H1 (cell line): ENCODE data around the gene FCHO1. TPM values are rescaled to one million over a fixed set of nuclear protein-coding genes. Genes with fewer than 3 reads are reported as not detected.

Experiments used
- CTCF ChIA-PET: fragments of 300-600 bp; sonication (Branson Sonifier 250); formaldehyde crosslinking; loops from one replicate; lab custom pipeline; 2021; ENCODE audit not compliant: partially characterized antibody; lab: Charles Lee
- POLR2A ChIA-PET: fragments of 300-600 bp; sonication (Branson Sonifier 250); formaldehyde crosslinking; loops from one replicate; lab custom pipeline; 2021; ENCODE audit warnings: inconsistent platforms; ENCODE audit not compliant: partially characterized antibody; lab: Charles Lee
- DNase-seq, 2 experiments: peaks; one replicate each; pipeline versions ENCODE4 v3.0.0 to v3.0.0-alpha.2; 2010 to 2022; ENCODE audit warnings: low spot score in 2 of 2, low read depth in 1 of 2, mixed read lengths in 1 of 2
- FAIRE-seq: peaks from 2 replicates; lab custom pipeline; 2011; peaks lifted over from hg19 to GRCh38; lab: Jason Lieb, UNC
- H2AFZ ChIP-seq: 2 replicates; pipeline ENCODE4 v1.8.1; 2012; ENCODE audit warnings: low read length, inconsistent platforms
- H2AK5ac ChIP-seq: 2 replicates; pipeline ENCODE4 v1.6.1; 2013; ENCODE audit warnings: low read depth, low read length
- H2BK120ac ChIP-seq: replicated peaks from 2 replicates; pipeline ENCODE3; 2013; ENCODE audit warnings: low read depth, low read length, inconsistent platforms
- H2BK12ac ChIP-seq: 2 replicates; pipeline ENCODE4 v1.6.1; 2013; ENCODE audit warnings: low read depth, low read length
- H2BK15ac ChIP-seq: 2 replicates; pipeline ENCODE4 v1.6.1; 2013; ENCODE audit warnings: low read length
- H2BK20ac ChIP-seq: 2 replicates; pipeline ENCODE4 v1.6.1; 2013; ENCODE audit warnings: low read length
- H2BK5ac ChIP-seq: 2 replicates; pipeline ENCODE4 v1.6.1; 2013; ENCODE audit warnings: low read depth, low read length
- H3K14ac ChIP-seq: 2 replicates; pipeline ENCODE4 v1.6.1; 2013; ENCODE audit warnings: inconsistent platforms; ENCODE audit not compliant: insufficient read length
- H3K18ac ChIP-seq: 2 replicates; pipeline ENCODE4 v1.6.1; 2013; ENCODE audit warnings: low read length; ENCODE audit errors: extremely low read depth
- H3K23ac ChIP-seq: 2 replicates; pipeline ENCODE4 v1.6.1; 2013; ENCODE audit warnings: inconsistent platforms; ENCODE audit not compliant: insufficient read length
- H3K23me2 ChIP-seq: 2 replicates; pipeline ENCODE4 v1.6.1; 2013; ENCODE audit warnings: low read depth, low read length
- H3K27ac ChIP-seq: 2 replicates; pipeline ENCODE4 v1.6.1; 2011; ENCODE audit warnings: low read depth, low read length, inconsistent platforms
- H3K27me3 ChIP-seq, 4 experiments: replicated peaks in 1 of 4; 1 replicate in 1 of 4; 2 replicates in 3 of 4; pipeline versions ENCODE4 v1.6.1 to v1.8.1; 2011 to 2013; ENCODE audit warnings: low read length in 3 of 4, mild to moderate bottlenecking in 3 of 4, inconsistent platforms in 2 of 4, mixed read lengths in 2 of 4, moderate library complexity in 1 of 4; ENCODE audit not compliant: control insufficient read depth in 3 of 4, insufficient read depth in 3 of 4; ENCODE audit errors: extremely low read depth in 1 of 4
- H3K36me3 ChIP-seq, 4 experiments: 2 replicates each; pipeline versions ENCODE4 v1.6.1 to v1.8.1; 2011 to 2013; ENCODE audit warnings: mild to moderate bottlenecking in 4 of 4, low read length in 3 of 4, moderate library complexity in 2 of 4, control low read depth in 1 of 4, inconsistent platforms in 1 of 4; ENCODE audit not compliant: insufficient read depth in 4 of 4, control insufficient read depth in 2 of 4
- H3K4ac ChIP-seq: replicated peaks from 2 replicates; pipeline ENCODE3; 2013; ENCODE audit warnings: low read length, low read depth, mixed read lengths, inconsistent platforms; ENCODE audit not compliant: insufficient read length
- H3K4me1 ChIP-seq, 4 experiments: replicated peaks in 1 of 4; 1 replicate in 1 of 4; 2 replicates in 3 of 4; pipeline versions ENCODE4 v1.6.1 to v1.8.1; 2011 to 2013; ENCODE audit warnings: low read length in 3 of 4, inconsistent platforms in 2 of 4, mixed read lengths in 1 of 4; ENCODE audit not compliant: insufficient read depth in 4 of 4, control insufficient read depth in 3 of 4
- H3K4me2 ChIP-seq, 2 experiments: 2 replicates each; pipeline versions ENCODE4 v1.6.1 to v1.8.1; 2011 to 2013; ENCODE audit warnings: low read depth in 2 of 2, low read length in 2 of 2, control low read depth in 1 of 2, inconsistent platforms in 1 of 2, mild to moderate bottlenecking in 1 of 2; ENCODE audit not compliant: insufficient read depth in 1 of 2
- H3K4me3 ChIP-seq, 4 experiments: fragments of 200-600, 300-600 bp in 1 of 4; sonication (generic), shearing (Covaris generic), sonication (Bioruptor Twin) in 1 of 4; 2 replicates each; pipeline versions ENCODE4 v1.5.1 to v1.8.1; 2011 to 2016; ENCODE audit warnings: low read length in 4 of 4, low read depth in 3 of 4, control low read depth in 2 of 4, inconsistent platforms in 2 of 4, mild to moderate bottlenecking in 2 of 4, mixed read lengths in 1 of 4, moderate library complexity in 1 of 4; ENCODE audit not compliant: insufficient read depth in 2 of 4; ENCODE audit errors: extremely low read depth in 1 of 4
- H3K56ac ChIP-seq: replicated peaks from 2 replicates; pipeline ENCODE3; 2013; ENCODE audit warnings: low read depth, mild to moderate bottlenecking, mixed read lengths, low read length, inconsistent platforms; ENCODE audit not compliant: insufficient read length
- H3K79me1 ChIP-seq: 2 replicates; pipeline ENCODE4 v1.6.1; 2013; ENCODE audit warnings: low read depth, low read length, control low read depth
- H3K79me2 ChIP-seq, 2 experiments: 2 replicates each; pipeline versions ENCODE4 v1.6.1 to v1.8.1; 2012 to 2013; ENCODE audit warnings: low read length in 2 of 2, mild to moderate bottlenecking in 2 of 2, inconsistent platforms in 1 of 2; ENCODE audit not compliant: insufficient read depth in 2 of 2, control insufficient read depth in 1 of 2
- H3K9ac ChIP-seq, 4 experiments: replicated peaks in 1 of 4; 1 replicate in 1 of 4; 2 replicates in 3 of 4; pipeline versions ENCODE4 v1.6.1 to v1.8.1; 2011 to 2013; ENCODE audit warnings: low read depth in 3 of 4, low read length in 3 of 4, control low read depth in 2 of 4, mild to moderate bottlenecking in 2 of 4, moderate library complexity in 2 of 4, inconsistent platforms in 1 of 4; ENCODE audit errors: extremely low read depth in 1 of 4
- H3K9me3 ChIP-seq, 2 experiments: 2 replicates each; pipeline versions ENCODE4 v1.6.1 to v1.8.1; 2012 to 2013; ENCODE audit warnings: mild to moderate bottlenecking in 2 of 2, moderate library complexity in 2 of 2, control low read depth in 1 of 2, inconsistent platforms in 1 of 2, low read depth in 1 of 2, low read length in 1 of 2, mixed read lengths in 1 of 2; ENCODE audit not compliant: insufficient read depth in 2 of 2
- H4K20me1 ChIP-seq, 2 experiments: replicated peaks in 1 of 2; 2 replicates each; pipeline versions ENCODE3 to v1.8.1; 2011 to 2013; ENCODE audit warnings: inconsistent platforms in 2 of 2, low read length in 2 of 2, mild to moderate bottlenecking in 1 of 2; ENCODE audit not compliant: insufficient read depth in 2 of 2, control insufficient read depth in 1 of 2
- H4K5ac ChIP-seq: 2 replicates; pipeline ENCODE4 v1.6.1; 2013; ENCODE audit warnings: low read length, low read depth, mixed read lengths, inconsistent platforms; ENCODE audit not compliant: insufficient read length
- H4K8ac ChIP-seq: 2 replicates; pipeline ENCODE4 v1.8.0; 2013; ENCODE audit warnings: mild to moderate bottlenecking, moderate library complexity, low read length, inconsistent platforms; ENCODE audit not compliant: insufficient read depth; ENCODE audit errors: extremely low read depth
- H4K91ac ChIP-seq: replicated peaks from 2 replicates; pipeline ENCODE3; 2013; ENCODE audit warnings: low read length, mixed read lengths, inconsistent platforms; ENCODE audit not compliant: insufficient read length
- CBX8 ChIP-seq: fragments of 300-800, 300-1000 bp; sonication (generic); IDR thresholded peaks from 2 replicates; pipeline ENCODE4 v1.7.1; 2016; ENCODE audit warnings: low read depth, low read length, borderline replicate concordance
- CHD2 ChIP-seq: IDR thresholded peaks from 2 replicates; pipeline ENCODE4 v1.6.1; 2012; ENCODE audit warnings: low read length, improper control_type of control experiment
- JUND ChIP-seq: IDR thresholded peaks from 2 replicates; pipeline ENCODE4 v1.6.1; 2011; ENCODE audit warnings: mild to moderate bottlenecking, improper control_type of control experiment, low read length
- TBP ChIP-seq: IDR thresholded peaks from 2 replicates; pipeline ENCODE4 v1.6.1; 2011; ENCODE audit warnings: low read depth, low read length, improper control_type of control experiment
- WGBS, 2 experiments: shearing (Covaris generic) in 1 of 2; methylation state at CpG; one replicate each; pipeline versions ENCODE4 v1.1.6 to v1.1.7; 2013 to 2015; ENCODE audit warnings: low lambda C conversion rate in 2 of 2, mixed read lengths in 2 of 2, inconsistent platforms in 1 of 2, low coverage in 1 of 2, missing lambda C conversion rate in 1 of 2; ENCODE audit not compliant: insufficient replicate concordance in 2 of 2, insufficient coverage in 1 of 2, insufficient read length in 1 of 2; ENCODE audit errors: extremely low coverage in 1 of 2, missing lambda C conversion rate in 1 of 2; 5-methylcytosine and 5-hydroxymethylcytosine counted together
- polyA plus RNA-seq, 7 experiments: library from polyadenylated mRNA; depleted of rRNA in 3 of 7; stranded (reverse) in 5 of 7; unstranded in 2 of 7; fragments of >200 nt in 5 of 7; fragments of 200-250 nt in 2 of 7; gene quantifications; 1 replicate in 5 of 7; 2 replicates in 1 of 7; 4 replicates in 1 of 7; pipeline versions ENCODE4 v1.2.1 to v1.2.3, GENCODE V29; 2011 to 2013; ENCODE audit warnings: missing spikeins in 2 of 7, mixed read lengths in 2 of 7
- total RNA-seq: library from RNA; stranded (reverse); fragmentation: NEBNext Ultra II Directional; extraction: Animal tissue kit (Norgen Biotek cat#: 25700); gene quantifications from 2 replicates; pipeline ENCODE4 v1.2.1, GENCODE V29; 2021

The FCHO1 gene
- total and polyA plus RNA-seq, 2 of the 8 experiments (the other 6 are each of a cell fraction or from before 2014, with no cell fraction given), result 13.0 to 25.9 TPM

- Histone ChIP-seq H4K20me1 (no peaks in the 10 kb centered on the region), H3K23me2 (no peaks in the 10 kb centered on the region), H3K4ac (no peak overlapping the region), H3K14ac (no peak overlapping the region), H2AK5ac (no peak overlapping the region), H2BK20ac (no peak overlapping the region), H3K79me2 (no peaks in the 10 kb centered on the region), H2BK120ac (no peak overlapping the region), H3K23ac (no peak overlapping the region), H3K4me3 (no peak overlapping the region), H3K56ac (no peak overlapping the region), H2AFZ (no peak overlapping the region), H2BK5ac (no peak overlapping the region), H3K27me3 (no peaks in the 10 kb centered on the region), H3K9ac (no peak overlapping the region), H3K79me1 (no peaks in the 10 kb centered on the region), H4K5ac (no peak overlapping the region), H3K9me3 (peaks cover 3 to 4% of the 10 kb centered on the region in 2 experiments; a peak in 2 of 4 replicates), H4K8ac (no peak overlapping the region), H3K18ac (no peak overlapping the region), H4K91ac (no peak overlapping the region), H3K36me3 (peaks cover 0 to 3% (median 1%) of the 10 kb centered on the region in 4 experiments; a peak in 4 of 8 replicates), H3K27ac (no peak overlapping the region), H2BK12ac (no peak overlapping the region), H3K4me1 (peaks cover 0 to 3% (median 2%) of the 10 kb centered on the region in 4 experiments; a peak in 4 of 7 replicates), H3K4me2 (no peak overlapping the region), H2BK15ac (no peak overlapping the region)
- DNase-seq (no peak), FAIRE-seq (no peak)
- ChIA-PET POLR2A (interaction anchor here (0.7 to 3.1 kb wide), 11 partner anchors 10 to 125 kb away, joined by 3 to 21 read pairs (median 4); partner anchors contain the start of gene MAP1S), CTCF (interaction anchor here (0.6 to 11.4 kb wide), 13 partner anchors 11 to 191 kb away, joined by 3 to 78 read pairs (median 3); partner anchors contain the start of gene B3GNT3)
- WGBS, 2 experiments, result 93% methylated on average over 2 of the region's 2 CpGs; no CpG with 5 or more reads in 1 of the 2 experiments
- TF ChIP-seq TBP, result no peak
- no peak for TF ChIP-seq CHD2
- TF ChIP-seq CBX8, result no peak
- TF ChIP-seq JUND, result no peak
Measured at GRCh38 chr19:17741456-17741855, 9.8 kb upstream of the FCHO1 start.
